ENCODE results near the gene YIPF4.

DNA sequence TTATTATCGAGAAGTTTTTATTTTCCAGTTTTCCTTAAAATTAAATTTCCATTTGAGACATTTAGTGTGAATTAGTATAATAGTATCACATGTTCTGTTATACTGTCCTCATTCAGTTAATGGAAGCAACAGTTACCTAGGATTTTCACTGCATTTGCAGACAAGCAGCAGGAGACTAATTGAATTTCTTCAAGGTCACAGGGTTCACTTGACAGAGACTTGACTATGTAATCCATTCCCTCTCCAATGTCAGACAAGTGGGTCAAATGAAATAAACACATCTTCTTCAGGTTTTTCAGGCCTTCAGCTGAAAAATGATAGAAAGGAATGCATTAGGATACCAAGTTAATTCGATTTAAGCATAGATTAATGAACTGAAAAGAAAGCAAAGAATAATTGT lies 39.7 kb upstream of the YIPF4 start:
- no peak for TF ChIP-seq CTCF (IDR thresholded peaks at IDR 0.05)
- TF ChIP-seq EP300 (IDR thresholded peaks at IDR 0.05), result no peak
